Left ventricle myocardium inferior (tissue), 1 donor: Measurements from ENCODE around the gene CYP4F22. TPM values are rescaled to one million over a fixed set of nuclear protein-coding genes. Genes with fewer than 3 reads are reported as not detected.

ENCODE experiments used
- DNase-seq: peaks from one replicate; pipeline ENCODE4 v3.0.0-alpha.2; 2020
- H3K27ac ChIP-seq: fragments of 200-600 bp; replicated peaks from 2 replicates; pipeline ENCODE4 v1.8.0; 2021
- H3K27me3 ChIP-seq: fragments of 200-600 bp; 2 replicates; pipeline ENCODE4 v1.8.0; 2021; ENCODE audit warnings: low read depth
- H3K36me3 ChIP-seq: fragments of 200-600 bp; 2 replicates; pipeline ENCODE4 v1.8.0; 2021
- H3K4me1 ChIP-seq: fragments of 200-600 bp; 2 replicates; pipeline ENCODE4 v1.8.0; 2021
- H3K4me3 ChIP-seq: fragments of 200-600 bp; 2 replicates; pipeline ENCODE4 v1.8.0; 2021; ENCODE audit warnings: mild to moderate bottlenecking, moderate library complexity
- H3K9me3 ChIP-seq: fragments of 200-600 bp; replicated peaks from 2 replicates; pipeline ENCODE4 v1.8.0; 2021
- intact Hi-C: fragments of 100-400 bp; cut with micrococcal nuclease; formaldehyde crosslinking; loops from one replicate; pipeline ENCODE4 v1.11.0; 2022
- total RNA-seq: library from RNA; stranded (reverse); fragmentation: NEBNext Ultra II Directional; extraction: Animal tissue kit (Norgen Biotek cat#: 25700); gene quantifications from one replicate; pipeline ENCODE4 v1.2.1, GENCODE V29; 2021
- TF ChIP-seq, protein P1 (sequence below): fragments of 200-600 bp; IDR thresholded peaks from 2 replicates; pipeline ENCODE4 v1.8.0; 2021; ENCODE audit warnings: antibody characterized with exemption, mild to moderate bottlenecking, borderline replicate concordance
- donor health status: DM: no; HTN: yes; CAD: no; lungs with severe emphysema.

CYP4F22 gene
- total RNA-seq, 1 donor from 2014 or later, result not detected

GRCh38 chr19:15516363-15516762 is 8.0 kb downstream of the CYP4F22 start:
- intact Hi-C loops, result no loop called here

DNA sequence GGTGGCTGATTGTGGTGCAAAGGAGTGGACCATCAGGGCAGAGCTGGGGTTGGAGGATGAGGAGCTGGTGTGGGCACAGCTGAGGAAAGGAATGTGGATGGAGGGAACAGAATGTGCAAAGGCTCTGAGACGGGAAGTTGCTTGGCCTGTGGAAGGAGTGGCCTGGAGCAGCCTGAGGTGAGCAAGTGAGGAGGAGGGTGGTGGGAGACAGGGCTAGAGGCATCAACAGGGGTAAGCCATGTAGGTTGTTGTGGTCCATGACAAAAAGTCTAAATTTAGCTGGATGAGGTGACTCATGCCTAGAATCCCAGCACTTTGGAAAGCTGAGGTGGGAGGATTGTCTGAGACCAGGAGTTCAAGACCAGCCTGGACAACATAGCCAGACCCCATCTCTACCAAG is 9.5 kb downstream of the CYP4F22 start:
- Histone ChIP-seq H3K36me3 (no peaks in the 10 kb centered on the region), H3K4me3 (no peak overlapping the region), H3K9me3 (peaks cover 14% of the 10 kb centered on the region), H3K4me1 (no peaks in the 10 kb centered on the region), H3K27me3 (peaks cover 63% of the 10 kb centered on the region), H3K27ac (no peak overlapping the region)
- TF ChIP-seq, protein P1, sequence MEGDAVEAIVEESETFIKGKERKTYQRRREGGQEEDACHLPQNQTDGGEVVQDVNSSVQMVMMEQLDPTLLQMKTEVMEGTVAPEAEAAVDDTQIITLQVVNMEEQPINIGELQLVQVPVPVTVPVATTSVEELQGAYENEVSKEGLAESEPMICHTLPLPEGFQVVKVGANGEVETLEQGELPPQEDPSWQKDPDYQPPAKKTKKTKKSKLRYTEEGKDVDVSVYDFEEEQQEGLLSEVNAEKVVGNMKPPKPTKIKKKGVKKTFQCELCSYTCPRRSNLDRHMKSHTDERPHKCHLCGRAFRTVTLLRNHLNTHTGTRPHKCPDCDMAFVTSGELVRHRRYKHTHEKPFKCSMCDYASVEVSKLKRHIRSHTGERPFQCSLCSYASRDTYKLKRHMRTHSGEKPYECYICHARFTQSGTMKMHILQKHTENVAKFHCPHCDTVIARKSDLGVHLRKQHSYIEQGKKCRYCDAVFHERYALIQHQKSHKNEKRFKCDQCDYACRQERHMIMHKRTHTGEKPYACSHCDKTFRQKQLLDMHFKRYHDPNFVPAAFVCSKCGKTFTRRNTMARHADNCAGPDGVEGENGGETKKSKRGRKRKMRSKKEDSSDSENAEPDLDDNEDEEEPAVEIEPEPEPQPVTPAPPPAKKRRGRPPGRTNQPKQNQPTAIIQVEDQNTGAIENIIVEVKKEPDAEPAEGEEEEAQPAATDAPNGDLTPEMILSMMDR, result no peak
- no peak for DNase-seq
- intact Hi-C loops, result no loop called here

More at GRCh38 chr19:15516363-15516762, 8.0 kb downstream of the CYP4F22 start:
- Histone ChIP-seq H3K27ac (no peak overlapping the region), H3K27me3 (peaks cover 63% of the 10 kb centered on the region), H3K4me3 (no peak overlapping the region), H3K36me3 (no peaks in the 10 kb centered on the region), H3K4me1 (no peaks in the 10 kb centered on the region), H3K9me3 (peaks cover 14% of the 10 kb centered on the region)
- no peak for DNase-seq
- TF ChIP-seq, protein P1, result no peak

DNA sequence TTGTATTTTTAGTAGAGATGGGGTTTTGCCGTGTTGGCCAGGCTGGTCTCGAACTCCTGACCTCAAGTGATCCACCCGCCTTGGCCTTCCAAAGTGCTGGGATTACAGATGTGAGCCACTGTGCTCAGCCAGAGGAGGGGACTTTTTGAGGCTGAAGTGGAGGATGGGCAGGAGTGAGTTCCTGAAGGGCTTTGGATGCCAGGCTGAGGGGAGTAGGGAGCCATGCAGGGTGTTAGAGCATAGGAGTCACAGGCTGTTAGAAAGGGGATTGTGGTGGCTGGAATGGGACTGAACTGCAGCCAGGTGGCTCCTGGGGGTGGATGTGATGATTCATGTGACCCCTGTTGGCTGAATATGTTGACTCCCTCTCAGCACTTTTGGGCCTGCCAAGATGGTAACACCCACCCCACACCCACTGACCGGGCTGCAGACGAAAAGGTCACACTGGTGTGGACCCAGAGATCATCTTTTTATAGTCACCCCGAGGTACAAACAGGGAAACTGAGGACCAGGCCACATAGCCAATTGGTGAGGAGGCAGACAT is 11.2 kb downstream of the CYP4F22 start:
- intact Hi-C loops, result no loop called here
- Histone ChIP-seq H3K27me3 (peaks cover 71% of the 10 kb centered on the region), H3K36me3 (no peaks in the 10 kb centered on the region), H3K27ac (no peak overlapping the region), H3K4me3 (no peak overlapping the region), H3K4me1 (no peaks in the 10 kb centered on the region), H3K9me3 (peaks cover 14% of the 10 kb centered on the region)
- TF ChIP-seq, protein P1, result no peak
- no peak for DNase-seq

DNA sequence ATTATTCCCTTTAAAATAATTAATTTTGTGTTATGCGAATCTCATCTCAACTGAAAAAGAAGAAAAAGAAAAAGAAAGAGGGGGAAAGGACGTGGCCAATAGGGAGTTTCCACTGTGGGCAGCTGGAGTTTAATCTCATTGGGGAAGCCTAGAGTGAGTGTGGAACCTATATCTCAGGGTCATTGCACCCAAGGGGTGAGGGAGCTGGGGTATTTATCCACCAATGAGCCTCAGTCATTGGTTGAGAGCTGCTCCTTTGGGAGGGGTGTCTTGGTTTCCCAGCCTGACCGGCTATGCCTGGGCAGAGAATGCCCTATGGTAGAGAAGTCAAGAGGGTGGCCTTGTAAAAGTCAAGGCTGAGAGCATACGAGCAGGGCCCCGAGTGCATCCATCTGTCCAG is 16.5 kb downstream of the CYP4F22 start:
- Histone ChIP-seq H3K27me3 (peaks cover 83% of the 10 kb centered on the region), H3K4me3 (no peak overlapping the region), H3K36me3 (no peaks in the 10 kb centered on the region), H3K9me3 (no peaks in the 10 kb centered on the region), H3K27ac (no peak overlapping the region), H3K4me1 (no peaks in the 10 kb centered on the region)
- no peak for DNase-seq
- TF ChIP-seq, protein P1, result no peak
- intact Hi-C loops, result no loop called here

- H3K4me3 ChIP-seq, result no peak overlapping the region
- intact Hi-C loops, result no loop called here
- peaks cover 86% of the 10 kb centered on the region for H3K27me3 ChIP-seq
- DNase-seq, result no peak
- no peaks in the 10 kb centered on the region for H3K4me1 ChIP-seq
- TF ChIP-seq, protein P1, result no peak
- no peak overlapping the region for H3K27ac ChIP-seq
- no peaks in the 10 kb centered on the region for H3K36me3 ChIP-seq
- no peaks in the 10 kb centered on the region for H3K9me3 ChIP-seq
These were observed 17.0 kb downstream of the CYP4F22 start for GRCh38 chr19:15525291-15525690.
